Astrocyte (in vitro differentiated cells and primary cell): ENCODE measurements around the gene ALK.

ENCODE experiments used
- EZH2 ChIP-seq: IDR thresholded peaks from 2 replicates; pipeline ENCODE4 v1.6.1; 2012; ENCODE audit warnings: mild to moderate bottlenecking, low read length, inconsistent platforms; ENCODE audit not compliant: insufficient read depth
- TF ChIP-seq, protein P1 (sequence below): IDR thresholded peaks from 2 replicates; pipeline ENCODE4 v1.5.1; 2011; ENCODE audit warnings: low read depth, mild to moderate bottlenecking, inconsistent platforms, low read length, moderate library complexity; ENCODE audit not compliant: insufficient read depth

DNA sequence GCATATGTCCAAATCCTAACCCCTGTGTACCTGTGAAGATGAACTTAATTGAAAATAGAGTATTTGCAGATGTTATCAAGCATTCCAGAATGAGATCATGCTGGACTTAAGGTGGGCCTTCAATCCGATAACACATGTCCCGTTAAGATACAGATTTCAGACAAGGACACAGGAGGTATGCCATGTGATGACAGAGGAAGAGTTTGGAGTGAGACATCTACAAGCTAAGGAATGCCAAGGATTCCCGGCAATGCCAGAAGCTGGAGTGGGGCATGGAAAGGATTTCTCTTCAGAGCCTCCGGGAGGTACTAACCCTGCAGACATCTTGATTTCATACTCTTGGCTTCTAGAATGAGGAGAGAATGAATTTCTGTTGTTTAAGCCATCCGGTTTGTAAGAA, 231.7 kb downstream of the ALK start:
- TF ChIP-seq, protein P1, sequence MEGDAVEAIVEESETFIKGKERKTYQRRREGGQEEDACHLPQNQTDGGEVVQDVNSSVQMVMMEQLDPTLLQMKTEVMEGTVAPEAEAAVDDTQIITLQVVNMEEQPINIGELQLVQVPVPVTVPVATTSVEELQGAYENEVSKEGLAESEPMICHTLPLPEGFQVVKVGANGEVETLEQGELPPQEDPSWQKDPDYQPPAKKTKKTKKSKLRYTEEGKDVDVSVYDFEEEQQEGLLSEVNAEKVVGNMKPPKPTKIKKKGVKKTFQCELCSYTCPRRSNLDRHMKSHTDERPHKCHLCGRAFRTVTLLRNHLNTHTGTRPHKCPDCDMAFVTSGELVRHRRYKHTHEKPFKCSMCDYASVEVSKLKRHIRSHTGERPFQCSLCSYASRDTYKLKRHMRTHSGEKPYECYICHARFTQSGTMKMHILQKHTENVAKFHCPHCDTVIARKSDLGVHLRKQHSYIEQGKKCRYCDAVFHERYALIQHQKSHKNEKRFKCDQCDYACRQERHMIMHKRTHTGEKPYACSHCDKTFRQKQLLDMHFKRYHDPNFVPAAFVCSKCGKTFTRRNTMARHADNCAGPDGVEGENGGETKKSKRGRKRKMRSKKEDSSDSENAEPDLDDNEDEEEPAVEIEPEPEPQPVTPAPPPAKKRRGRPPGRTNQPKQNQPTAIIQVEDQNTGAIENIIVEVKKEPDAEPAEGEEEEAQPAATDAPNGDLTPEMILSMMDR: no peak
- TF ChIP-seq EZH2: no peak
